Effector memory CD4-positive, alpha-beta T cell (primary cell): ENCODE results near the gene NDUFS2.
"Not testable (repeated sequence)": the region's sequence is repeated elsewhere in the genome, so short reads cannot be mapped to it uniquely, and the experiment has no call there.

ENCODE experiments used
- DNase-seq, 3 donors: peaks; one replicate each; pipeline ENCODE4 v3.0.0-alpha.2; 2020
- H3K27ac ChIP-seq: 2 replicates; pipeline ENCODE4 v1.7.0; 2013; ENCODE audit warnings: mild to moderate bottlenecking, low read length, moderate library complexity; ENCODE audit not compliant: insufficient read depth, poor library complexity, severe bottlenecking
- H3K27me3 ChIP-seq: replicated peaks from 2 replicates; pipeline ENCODE4 v1.7.0; 2013; ENCODE audit warnings: mild to moderate bottlenecking, low read length; ENCODE audit not compliant: insufficient read depth, control insufficient read depth, poor library complexity, severe bottlenecking
- H3K36me3 ChIP-seq: 2 replicates; pipeline ENCODE4 v1.7.0; 2013; ENCODE audit warnings: mild to moderate bottlenecking, low read length, moderate library complexity; ENCODE audit not compliant: control insufficient read depth, insufficient read depth
- H3K4me1 ChIP-seq: 2 replicates; pipeline ENCODE4 v1.7.0; 2013; ENCODE audit warnings: low read length, mild to moderate bottlenecking; ENCODE audit not compliant: control insufficient read depth, insufficient read depth, poor library complexity, severe bottlenecking
- H3K4me3 ChIP-seq: 2 replicates; pipeline ENCODE4 v1.7.0; 2013; ENCODE audit warnings: low read length, low read depth, mild to moderate bottlenecking; ENCODE audit not compliant: insufficient read depth, poor library complexity, severe bottlenecking
- H3K9me3 ChIP-seq: 2 replicates; pipeline ENCODE4 v1.7.0; 2013; ENCODE audit warnings: mild to moderate bottlenecking, low read length, moderate library complexity; ENCODE audit not compliant: control insufficient read depth

The NDUFS2 gene

DNA sequence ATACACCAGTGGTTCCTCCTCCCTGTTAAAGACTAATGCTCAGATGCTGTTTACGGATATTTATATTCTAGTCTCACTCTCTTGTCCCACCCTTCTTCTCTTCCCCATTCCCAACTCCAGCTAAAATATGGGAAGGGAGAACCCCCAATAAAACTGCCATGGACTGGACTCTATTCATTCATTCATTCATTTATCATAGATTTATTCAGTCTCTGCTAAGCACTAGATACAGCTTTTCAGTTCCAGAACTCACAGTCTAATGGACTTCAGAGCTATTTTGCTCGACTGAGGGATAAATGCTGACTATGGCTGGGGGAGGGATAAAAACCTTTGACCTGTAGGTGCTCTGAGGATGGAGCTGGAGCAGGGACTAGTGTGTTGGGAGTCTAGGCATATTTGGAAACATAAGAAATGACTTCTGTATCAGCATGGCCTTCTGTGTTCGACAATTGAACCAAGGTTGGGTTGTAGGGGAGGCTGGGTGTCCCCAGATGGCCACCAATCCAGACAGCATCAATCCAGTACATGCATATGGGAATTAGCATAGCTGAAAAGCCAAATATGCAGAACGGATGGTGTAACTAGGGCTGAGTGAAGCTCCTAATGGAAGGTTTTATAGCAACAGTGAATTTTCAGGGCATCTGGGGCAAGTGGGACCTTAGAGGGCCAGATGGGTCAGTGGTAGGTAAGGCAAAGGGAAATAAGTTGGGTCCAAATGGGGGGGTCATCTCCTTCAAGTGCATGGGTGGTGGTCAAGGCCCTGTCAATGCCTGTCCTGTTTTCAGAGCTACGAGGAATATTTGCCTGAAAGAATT lies 17.1 kb downstream of the NDUFS2 start:
- H3K4me3 ChIP-seq, result no peak overlapping the region
- no peak overlapping the region for H3K27ac ChIP-seq
- no peak for DNase-seq
- H3K27me3 ChIP-seq, result no peaks in the 10 kb centered on the region
- no peaks in the 10 kb centered on the region for H3K9me3 ChIP-seq
- peaks cover 2% of the 10 kb centered on the region for H3K36me3 ChIP-seq
- H3K4me1 ChIP-seq, result peaks cover 3% of the 10 kb centered on the region

- Histone ChIP-seq H3K4me1 (peaks cover 3% of the 10 kb centered on the region), H3K27ac (no peak overlapping the region), H3K4me3 (no peak overlapping the region), H3K27me3 (no peaks in the 10 kb centered on the region), H3K36me3 (no peaks in the 10 kb centered on the region), H3K9me3 (no peaks in the 10 kb centered on the region)
- DNase-seq, result no peak
These were observed 17.8 kb downstream of the NDUFS2 start for GRCh38 chr1:161220002-161220401.

- no peaks in the 10 kb centered on the region for H3K27me3 ChIP-seq
- no peak overlapping the region for H3K4me3 ChIP-seq
- H3K27ac ChIP-seq, result no peak overlapping the region
- no peaks in the 10 kb centered on the region for H3K9me3 ChIP-seq
- H3K36me3 ChIP-seq, result no peaks in the 10 kb centered on the region
- H3K4me1 ChIP-seq, result peaks cover 19% of the 10 kb centered on the region
- DNase-seq, result no peak
These were observed 20.2 kb downstream of the NDUFS2 start for GRCh38 chr1:161222175-161223019.

- no peak for DNase-seq
- no peaks in the 10 kb centered on the region for H3K9me3 ChIP-seq
- H3K36me3 ChIP-seq, result peaks cover 9% of the 10 kb centered on the region
- H3K4me3 ChIP-seq, result no peak overlapping the region
- H3K4me1 ChIP-seq, result peaks cover 20% of the 10 kb centered on the region
- H3K27ac ChIP-seq, result no peak overlapping the region
- no peaks in the 10 kb centered on the region for H3K27me3 ChIP-seq
These were observed 21.9 kb downstream of the NDUFS2 start for GRCh38 chr1:161223805-161224694.

DNA sequence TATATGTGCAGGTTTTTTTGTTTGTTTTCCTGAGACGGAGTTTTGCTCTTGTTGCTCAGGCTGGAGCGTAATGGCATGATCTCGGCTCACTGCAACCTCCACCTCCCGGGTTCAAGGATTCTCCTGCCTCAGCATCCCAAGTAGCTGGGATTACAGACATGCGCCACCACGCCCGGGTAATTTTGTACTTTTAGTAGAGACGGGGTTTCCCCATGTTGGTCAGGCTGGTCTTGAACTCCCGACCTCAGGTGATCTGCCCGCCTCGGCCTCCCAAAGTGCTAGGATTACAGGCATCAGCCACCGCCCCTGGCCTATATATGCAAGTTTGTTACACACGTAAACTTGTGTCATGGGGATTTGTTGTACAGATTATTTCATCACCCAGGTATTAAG lies 22.5 kb downstream of the NDUFS2 start:
- H3K9me3 ChIP-seq, H3K4me3 ChIP-seq, H3K27me3 ChIP-seq, H3K27ac ChIP-seq, DNase-seq: not testable (repeated sequence)
- H3K4me1 ChIP-seq, result peaks cover 20% of the 10 kb centered on the region
- peaks cover 15% of the 10 kb centered on the region for H3K36me3 ChIP-seq

DNA sequence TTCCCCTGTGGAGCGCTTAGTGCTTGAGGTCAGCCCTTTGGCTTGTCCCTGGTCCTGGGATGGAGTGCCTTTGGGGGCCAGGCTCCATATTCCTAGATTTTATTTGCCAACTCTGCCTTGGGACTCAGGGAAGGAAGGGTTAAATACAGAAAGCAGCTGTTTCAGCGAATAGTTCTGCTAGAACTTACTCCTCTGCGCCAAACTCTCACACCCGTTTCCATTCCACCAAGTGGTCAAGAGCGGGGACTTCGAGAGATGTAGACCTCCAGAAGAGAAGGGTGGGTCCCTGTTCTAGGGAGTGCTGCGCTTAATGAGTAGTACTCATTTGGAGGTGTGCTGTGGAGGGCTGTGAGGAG lies 23.0 kb downstream of the NDUFS2 start:
- Histone ChIP-seq H3K9me3 (no peaks in the 10 kb centered on the region), H3K4me3 (no peak overlapping the region), H3K27me3 (no peaks in the 10 kb centered on the region), H3K36me3 (peaks cover 20% of the 10 kb centered on the region), H3K4me1 (peaks cover 20% of the 10 kb centered on the region), H3K27ac (peak overlapping the region; percentile 10)
- DNase-seq, result no peak

- DNase-seq, result peak; percentile 83 to 86 (median 84)
- Histone ChIP-seq H3K27ac (peak within 1 kb of the TSS; percentile 56), H3K27me3 (no peaks in the 10 kb centered on the region), H3K36me3 (peaks cover 21% of the 10 kb centered on the region), H3K4me3 (peak within 1 kb of the TSS; percentile 70), H3K9me3 (no peaks in the 10 kb centered on the region), H3K4me1 (peaks cover 20% of the 10 kb centered on the region)
These were observed 23.6 kb downstream of the NDUFS2 start, which contains the start of gene TOMM40L for GRCh38 chr1:161225534-161226319. Gene TOMM40L, plus strand, starts transcription at chr1:161226060. Its CDS starts 430 bp downstream, at chr1:161226490.

GRCh38 chr1:161226320-161226711 lies 24.1 kb downstream of the NDUFS2 start:
- no peak for DNase-seq
- peak overlapping the region; percentile 70 for H3K4me3 ChIP-seq
- peaks cover 20% of the 10 kb centered on the region for H3K4me1 ChIP-seq
- no peaks in the 10 kb centered on the region for H3K9me3 ChIP-seq
- peak overlapping the region; percentile 56 for H3K27ac ChIP-seq
- H3K36me3 ChIP-seq, result peaks cover 21% of the 10 kb centered on the region
- H3K27me3 ChIP-seq, result no peaks in the 10 kb centered on the region

GRCh38 chr1:161226759-161227158 lies 24.6 kb downstream of the NDUFS2 start:
- Histone ChIP-seq H3K27ac (no peak overlapping the region), H3K27me3 (no peaks in the 10 kb centered on the region), H3K4me3 (peak overlapping the region; percentile 70), H3K9me3 (no peaks in the 10 kb centered on the region), H3K36me3 (peaks cover 21% of the 10 kb centered on the region), H3K4me1 (peaks cover 20% of the 10 kb centered on the region)
- no peak for DNase-seq
